HG02884 (cell line): ENCODE results near the gene EPS8L1.
"Not testable (repeated sequence)": the region's sequence is repeated elsewhere in the genome, so short reads cannot be mapped to it uniquely, and the experiment has no call there.

Experiments used
- ATAC-seq: cut with Tn5 transposase; IDR thresholded peaks from one replicate; pipeline ENCODE4 v1.9.1; 2021; ENCODE audit warnings: mild to moderate bottlenecking, moderate library complexity; ENCODE audit not compliant: unreplicated experiment

Gene EPS8L1

GRCh38 chr19:55092423-55093318, 17.0 kb downstream of the EPS8L1 start:
- no peak for ATAC-seq

- no peak for ATAC-seq
These were observed 19.0 kb downstream of the EPS8L1 start for GRCh38 chr19:55094456-55095259.

- ATAC-seq: no peak
These were observed 19.8 kb downstream of the EPS8L1 start for GRCh38 chr19:55095260-55096060.

DNA sequence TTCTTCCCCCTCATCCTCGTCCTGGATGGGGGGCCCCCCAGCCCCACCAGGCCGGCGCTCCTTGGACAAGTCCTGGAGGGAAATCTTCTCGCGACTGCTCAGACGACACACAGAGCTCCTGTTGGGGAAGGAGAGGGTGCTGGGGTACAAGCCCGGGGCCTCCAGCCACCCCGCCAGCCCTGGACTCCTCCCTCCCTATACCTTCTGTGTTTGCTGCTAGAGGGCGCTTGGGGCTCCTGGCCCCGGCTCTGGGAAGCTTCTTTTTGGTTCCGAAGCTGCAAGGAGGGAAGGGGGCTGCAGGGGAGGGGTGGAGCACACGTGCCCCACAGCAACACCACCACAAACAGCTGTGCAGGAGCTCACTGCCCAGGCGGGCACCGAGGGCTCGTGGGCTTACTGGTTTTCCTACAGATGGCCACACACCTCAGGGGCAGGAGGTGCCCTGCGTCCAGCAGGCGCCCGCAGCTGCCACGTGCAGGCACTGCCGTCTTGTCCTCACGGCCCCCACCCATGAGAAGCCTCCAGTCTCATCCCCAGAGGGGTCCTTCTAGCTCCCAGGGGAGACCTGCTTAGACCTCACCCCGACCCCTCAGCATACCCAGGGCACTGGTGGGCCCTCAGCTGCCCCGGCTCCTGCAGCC, 20.5 kb downstream of the EPS8L1 start:
- ATAC-seq: no peak

DNA sequence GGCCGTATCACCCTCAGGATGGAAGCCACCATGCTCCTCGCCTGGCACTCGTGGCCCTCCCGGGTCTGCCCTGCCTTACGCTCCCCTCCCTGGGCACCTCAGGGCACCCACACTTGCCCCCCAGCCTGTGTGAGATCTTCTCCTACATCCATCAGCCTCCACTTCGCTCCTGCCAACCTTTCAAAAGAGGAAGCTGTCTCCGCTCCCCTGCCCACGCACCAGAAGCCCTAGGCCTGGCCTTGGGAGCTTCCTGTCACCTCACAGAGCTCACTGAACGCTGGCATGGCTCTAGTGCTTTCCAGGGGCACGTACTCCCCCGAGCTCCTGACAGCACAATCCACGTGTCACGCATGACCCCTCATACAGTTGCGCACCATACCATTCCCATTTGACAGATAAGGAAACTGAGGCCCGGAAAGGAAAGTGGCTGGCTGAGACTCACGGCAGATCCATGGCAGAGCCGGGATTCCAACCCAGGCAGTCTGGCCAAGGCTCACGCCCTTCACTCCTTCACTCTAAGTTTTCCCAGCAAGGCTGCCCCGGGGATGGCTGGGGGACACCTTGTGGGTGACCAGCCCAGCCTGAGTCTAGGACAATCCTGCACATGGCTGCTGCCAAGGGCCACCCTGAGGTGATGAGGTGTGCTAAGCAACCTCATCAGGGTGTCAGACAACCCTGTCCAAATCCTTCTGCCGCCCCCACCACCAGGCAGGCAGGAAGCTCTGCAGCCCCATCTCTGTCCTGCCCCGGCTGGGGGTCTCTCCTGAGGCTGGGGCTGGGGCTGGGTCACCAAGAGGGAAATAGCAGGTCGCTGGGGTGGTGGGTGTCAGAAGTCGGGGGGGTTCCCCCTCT, 22.4 kb downstream of the EPS8L1 start:
- ATAC-seq: no peak

GRCh38 chr19:55098716-55099556, 23.3 kb downstream of the EPS8L1 start:
- ATAC-seq: no peak

GRCh38 chr19:55099557-55100506, 24.2 kb downstream of the EPS8L1 start:
- ATAC-seq: no peak

DNA sequence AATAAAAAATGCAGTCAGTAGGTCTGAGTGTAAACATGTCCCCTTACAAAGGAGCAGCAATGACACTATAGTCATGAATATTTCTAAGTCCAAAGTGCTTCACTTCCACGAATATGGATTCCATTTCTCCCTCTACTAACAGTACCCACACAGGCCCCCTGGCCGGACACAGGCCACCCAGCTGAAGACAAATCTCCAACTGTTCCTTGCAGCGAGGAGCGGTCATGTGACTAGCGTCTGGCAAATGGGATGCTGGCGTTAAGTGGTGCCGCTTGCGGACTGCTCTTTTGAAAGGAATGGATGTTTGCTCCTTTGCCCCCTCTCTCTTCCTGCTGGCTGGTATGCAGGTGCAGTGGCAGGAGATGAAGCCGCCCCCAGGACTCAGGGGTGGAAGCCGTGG, 25.6 kb downstream of the EPS8L1 start:
- no peak for ATAC-seq

DNA sequence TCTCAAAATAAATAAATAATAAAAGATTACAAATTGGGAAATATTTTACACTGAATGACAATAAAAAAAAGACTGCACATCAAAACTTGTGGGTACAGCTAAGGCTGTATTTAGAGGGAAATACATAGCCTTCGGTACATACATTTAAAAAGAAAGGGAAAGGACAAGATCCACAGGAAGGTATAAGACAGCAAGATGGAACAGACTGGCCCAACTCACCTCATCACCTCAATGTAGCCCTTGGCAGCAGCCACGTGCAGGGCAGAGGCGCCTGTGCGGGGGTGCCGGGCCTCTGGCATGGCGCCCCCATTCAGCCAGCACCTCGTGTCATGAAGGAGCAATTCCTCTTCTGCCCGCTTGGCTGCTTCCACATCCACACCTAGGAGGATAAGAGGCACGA, 27.5 kb downstream of the EPS8L1 start:
- ATAC-seq: no peak

GRCh38 chr19:55105237-55105636, 29.6 kb downstream of the EPS8L1 start:
- no peak for ATAC-seq

DNA sequence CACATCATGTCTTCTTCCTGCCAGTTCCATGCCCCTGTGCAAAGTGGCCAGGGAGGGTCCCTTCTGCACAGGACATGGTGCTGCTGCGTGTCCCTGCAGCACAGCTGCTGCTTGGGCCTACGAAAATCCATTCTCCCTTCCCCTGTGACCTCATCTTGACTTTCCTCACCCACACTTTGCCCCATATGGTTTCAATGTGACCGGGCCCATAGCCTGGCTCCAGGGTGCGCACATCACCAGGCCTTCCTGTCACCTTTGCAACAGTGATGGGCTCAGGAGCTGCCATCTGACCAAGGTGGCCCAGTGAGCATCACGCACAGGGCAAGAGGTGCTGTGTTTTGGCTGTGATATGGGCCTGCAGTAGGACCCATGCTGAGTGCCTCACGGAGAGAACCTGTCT, 30.9 kb downstream of the EPS8L1 start:
- no peak for ATAC-seq

DNA sequence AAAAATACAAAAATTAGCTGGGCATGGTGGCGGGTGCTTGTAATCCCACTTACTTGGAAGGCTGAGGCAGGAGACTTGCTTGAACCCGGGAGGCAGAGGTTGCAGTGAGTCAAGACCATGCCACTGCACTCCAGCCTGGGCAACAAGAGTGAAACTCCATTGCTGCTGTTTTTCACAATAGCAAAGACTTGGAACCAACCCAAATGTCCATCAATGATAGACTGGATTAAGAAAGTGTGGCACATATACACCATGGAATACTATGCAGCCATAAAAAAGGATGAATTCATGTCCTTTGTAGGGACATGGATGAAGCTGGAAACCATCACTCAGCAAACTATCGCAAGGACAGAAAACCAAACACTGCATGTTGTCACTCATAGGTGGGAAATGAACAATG, 31.6 kb downstream of the EPS8L1 start:
- not testable (repeated sequence) for ATAC-seq

GRCh38 chr19:55109527-55110291, 34.0 kb downstream of the EPS8L1 start:
- ATAC-seq: no peak

- ATAC-seq: no peak
These were observed 35.7 kb downstream of the EPS8L1 start for GRCh38 chr19:55111238-55111831.

DNA sequence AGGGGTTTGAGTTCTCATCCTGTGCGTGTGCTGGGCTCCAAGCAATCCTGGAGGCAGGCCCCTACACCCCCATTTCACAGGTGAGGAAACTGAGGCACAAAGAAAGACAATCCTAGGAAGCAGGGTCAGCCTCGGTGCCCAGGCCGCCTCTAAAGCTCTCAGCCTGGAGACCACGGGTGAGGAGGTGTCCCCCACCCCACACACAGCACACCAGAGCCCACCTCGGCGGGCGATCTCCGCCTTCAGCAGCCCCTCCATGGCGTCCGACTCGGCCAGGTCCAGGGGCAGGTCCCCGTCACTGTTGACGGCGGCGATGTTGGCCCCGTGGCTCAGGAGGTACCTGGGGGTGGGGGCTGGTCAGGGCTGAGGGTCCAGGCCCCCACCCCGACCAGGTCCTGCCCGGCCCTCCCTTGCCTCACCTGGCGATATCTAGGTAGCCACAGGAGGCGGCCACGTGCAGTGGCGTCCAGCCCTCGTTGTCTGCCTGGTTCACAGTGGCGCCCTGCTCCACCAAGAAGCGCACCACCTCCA, 36.6 kb downstream of the EPS8L1 start:
- ATAC-seq: no peak

DNA sequence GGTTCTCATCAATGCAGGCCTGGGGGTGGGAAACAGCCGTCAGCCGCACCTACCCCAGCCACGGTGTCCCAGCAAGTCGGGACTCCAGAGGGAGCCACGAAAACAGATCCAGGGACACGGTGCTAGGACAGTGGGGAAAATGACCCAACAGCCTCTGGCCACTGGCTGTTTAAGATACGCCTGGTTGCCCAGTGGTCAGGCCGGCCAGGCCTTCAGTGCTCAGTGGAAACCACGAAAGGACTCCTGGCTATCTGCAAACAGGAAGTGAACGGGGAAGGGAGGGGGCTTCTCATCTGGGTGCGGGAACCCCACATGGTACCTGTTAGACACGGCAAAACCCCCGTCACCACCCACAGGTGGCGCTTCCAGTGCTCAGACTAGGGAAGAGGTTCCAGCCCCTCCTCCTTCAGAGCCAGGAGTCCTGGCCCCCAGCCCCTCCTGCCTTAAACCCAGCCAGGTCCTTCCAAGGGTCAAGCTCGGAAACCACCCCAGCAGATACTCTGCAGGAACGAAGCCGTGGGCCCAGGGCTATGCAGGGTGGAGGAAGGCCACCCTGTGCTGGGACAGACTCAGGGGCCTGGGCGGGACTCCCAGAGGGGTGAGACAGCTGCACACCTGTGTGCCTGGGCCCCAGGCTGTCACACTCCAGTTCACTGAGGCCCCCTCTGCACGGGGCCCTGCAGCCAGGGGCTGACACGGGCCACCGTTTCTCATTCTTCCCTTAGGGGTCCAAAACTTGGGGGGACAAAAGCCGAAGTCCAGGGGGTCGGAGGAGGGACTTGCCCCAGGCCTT, 37.3 kb downstream of the EPS8L1 start:
- no peak for ATAC-seq
